Measurements from ENCODE around the gene HRCT1. TPM values are rescaled to one million over a fixed set of nuclear protein-coding genes. Genes with fewer than 3 reads are reported as not detected.
"Not testable (repeated sequence)": the region's sequence is repeated elsewhere in the genome, so short reads cannot be mapped to it uniquely, and the experiment has no call there.

The HRCT1 gene
- total and polyA plus RNA-seq, 10 donors = 0.52 to 2.5 (median 0.91) TPM; not detected in 4

- DNase-seq = peak; percentile 92
- TF ChIP-seq CTCF (IDR thresholded peaks at IDR 0.05 in 8 of 11, conservative IDR thresholded peaks at IDR 0.05 in 3 of 11) = peak; percentile 83 to 96 (median 93)
- no peak for TF ChIP-seq POLR2A (IDR thresholded peaks at IDR 0.05)
- TF ChIP-seq POLR2AphosphoS5 (IDR thresholded peaks at IDR 0.05) = peak in 1 of 3 donors; percentile 10
- no peak overlapping the region for H3K27ac ChIP-seq
- no peak overlapping the region for H3K4me3 ChIP-seq
- peaks cover 0 to 9% (median 7%) of the 10 kb centered on the region in 8 donors for H3K9me3 ChIP-seq
- intact Hi-C loops (cut with DNase I; ENCODE audit: low total_unique reads) = loop anchor here (2.0 kb wide), 1 partner anchor 92 kb away; the partner anchor contains the start of gene NPR2
- no peaks in the 10 kb centered on the region for H3K36me3 ChIP-seq
- 1 to 4% (median 1%) methylated on average over 4 of the region's 4 CpGs for WGBS, 5 donors
- H3K4me1 ChIP-seq = no peaks in the 10 kb centered on the region
- H3K27me3 ChIP-seq (replicated peaks in 1 of 7) = no peaks in the 10 kb centered on the region
These were observed 23.6 kb upstream of the HRCT1 start for GRCh38 chr9:35882263-35882848.

- Histone ChIP-seq H3K27ac (no peak overlapping the region), H3K36me3 (no peaks in the 10 kb centered on the region), H3K4me1 (no peaks in the 10 kb centered on the region), H3K4me3 (no peak overlapping the region), H3K27me3 (replicated peaks in 1 of 7) (no peaks in the 10 kb centered on the region), H3K9me3 (peaks cover 0 to 3% (median under 1%) of the 10 kb centered on the region in 8 donors)
- 54 to 69% (median 62%) methylated on average over 3 of the region's 3 CpGs for WGBS, 5 donors
- no peak for DNase-seq
- no peak for TF ChIP-seq CTCF (IDR thresholded peaks at IDR 0.05 in 8 of 11, conservative IDR thresholded peaks at IDR 0.05 in 3 of 11)
- TF ChIP-seq POLR2AphosphoS5 (IDR thresholded peaks at IDR 0.05) = no peak
- no peak for TF ChIP-seq POLR2A (IDR thresholded peaks at IDR 0.05)
- intact Hi-C loops (cut with DNase I; ENCODE audit: low total_unique reads) = loop anchor here (2.0 kb wide), 1 partner anchor 92 kb away; the partner anchor contains the start of gene NPR2
These were observed 23.0 kb upstream of the HRCT1 start for GRCh38 chr9:35882996-35883395.

- H3K27ac ChIP-seq; intact Hi-C loops (cut with DNase I; ENCODE audit: low total_unique reads); H3K27me3 ChIP-seq (replicated peaks in 1 of 7); DNase-seq; H3K9me3 ChIP-seq; H3K36me3 ChIP-seq; H3K4me3 ChIP-seq; H3K4me1 ChIP-seq: not testable (repeated sequence)
- 82 to 94% (median 84%) methylated on average over 3 of the region's 3 CpGs for WGBS, 5 donors
These were observed 21.1 kb upstream of the HRCT1 start for GRCh38 chr9:35884908-35885307.

- WGBS, 5 donors = 50 to 64% (median 59%) methylated on average over 3 of the region's 3 CpGs
- H3K9me3 ChIP-seq = no peaks in the 10 kb centered on the region
- TF ChIP-seq POLR2AphosphoS5 (IDR thresholded peaks at IDR 0.05) = no peak
- no peak for TF ChIP-seq CTCF (IDR thresholded peaks at IDR 0.05 in 8 of 11, conservative IDR thresholded peaks at IDR 0.05 in 3 of 11)
- TF ChIP-seq POLR2A (IDR thresholded peaks at IDR 0.05) = no peak
- no peak for DNase-seq
- H3K27ac ChIP-seq = no peak overlapping the region
- intact Hi-C loops (cut with DNase I; ENCODE audit: low total_unique reads) = loop anchor here (10.0 kb wide), 1 partner anchor 47 kb away; no protein-coding TSS in a partner anchor
- H3K27me3 ChIP-seq (replicated peaks in 1 of 7) = peaks cover 0 to 37% (median 0%) of the 10 kb centered on the region in 7 donors
- H3K4me3 ChIP-seq = no peak overlapping the region
- H3K4me1 ChIP-seq = no peaks in the 10 kb centered on the region
- no peaks in the 10 kb centered on the region for H3K36me3 ChIP-seq
These were observed 14.4 kb upstream of the HRCT1 start for GRCh38 chr9:35891646-35892045.

Measured in spleen (tissue), 11 donors.